ENCODE measurements around the gene PHC2. TPM values are rescaled to one million over a fixed set of nuclear protein-coding genes. Genes with fewer than 3 reads are reported as not detected.

PHC2 gene
- total and polyA plus RNA-seq, 9 of the 15 experiments (the other 6 are each of a cell fraction or from before 2014, with no cell fraction given) = 3.1 to 67.6 (median 34.6) TPM

DNA sequence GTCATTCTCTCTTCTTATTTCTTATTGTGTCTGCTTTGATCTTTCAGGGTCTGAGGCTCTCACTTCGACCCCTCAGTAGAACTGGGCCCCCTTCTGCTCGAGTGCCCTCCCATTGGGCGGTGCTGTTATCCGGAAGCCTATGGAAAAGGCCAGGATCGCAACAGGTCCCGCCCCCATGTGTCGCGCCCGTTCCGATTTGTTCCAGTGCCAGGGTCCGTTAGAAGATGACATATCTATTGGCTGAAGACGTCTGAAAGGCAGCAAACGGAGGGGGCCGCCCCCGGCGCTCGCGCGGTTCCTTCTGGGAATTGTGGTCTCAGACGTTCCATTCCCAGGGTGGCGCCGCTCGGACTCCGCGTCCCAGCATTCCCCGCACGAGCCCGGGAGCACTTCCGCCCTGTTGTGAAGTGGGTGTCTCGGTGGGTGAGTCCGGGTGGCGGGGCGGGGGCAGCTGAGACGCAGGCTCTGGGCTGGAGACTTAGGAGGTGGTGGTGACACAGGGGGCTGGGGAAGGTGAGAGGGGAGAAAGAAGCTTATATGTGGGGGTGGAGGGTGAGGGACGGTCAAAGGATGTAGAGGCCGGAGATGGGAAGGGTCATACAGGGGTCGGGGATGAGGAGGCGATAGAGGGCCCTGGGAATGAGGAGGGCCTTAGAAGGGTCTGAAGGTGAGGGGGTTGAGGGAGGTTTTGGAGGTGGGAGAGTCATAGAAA, 41.5 kb upstream of the PHC2 start, which contains the start of gene ZSCAN20 (continued):
- TF ChIP-seq ARNT (IDR thresholded peaks at IDR 0.05) = no peak
- TF ChIP-seq FIP1L1 (IDR thresholded peaks at IDR 0.05; ENCODE audit: low read depth, low read length, poor library complexity, severe bottlenecking) = no peak
- peak; percentile 41 for TF ChIP-seq JUND (IDR thresholded peaks at IDR 0.05; ENCODE audit: borderline replicate concordance, low read depth, low read length)
- TF ChIP-seq JUND (tag; IDR thresholded peaks at IDR 0.05; ENCODE audit: borderline replicate concordance, low read depth, low read length) = no peak; the same call in 2 of the 3 replicates
- TF ChIP-seq FUS (optimal IDR thresholded peaks at IDR 0.05; ENCODE audit: low read depth, low read length) = no peak
- 0 out of 2 replicates have a peak, but pooled peaks have one; percentile 9 for TF ChIP-seq ZNF316 (IDR thresholded peaks at IDR 0.05)
- no peak for TF ChIP-seq NELFE (IDR thresholded peaks at IDR 0.05; ENCODE audit: insufficient read depth, insufficient read length)
- no peak for TF ChIP-seq ETS2 (tag; IDR thresholded peaks at IDR 0.05; ENCODE audit: borderline replicate concordance, poor library complexity, severe bottlenecking)
- TF ChIP-seq HNRNPLL (IDR thresholded peaks at IDR 0.05; ENCODE audit: low read depth, low read length, poor library complexity, severe bottlenecking) = no peak
- TF ChIP-seq RFX7 (CRISPR knock-in tag; IDR thresholded peaks at IDR 0.05) = no peak
- no peak for TF ChIP-seq MCM3 (IDR thresholded peaks at IDR 0.05)
- no peak for TF ChIP-seq RAD21 (CRISPR knock-in tag; conservative IDR thresholded peaks at IDR 0.05 in 1 of 2, IDR thresholded peaks at IDR 0.05 in 1 of 2)
- peak; percentile 74 to 77 for TF ChIP-seq MAZ (CRISPR knock-in tag; conservative IDR thresholded peaks at IDR 0.05 in 1 of 2, IDR thresholded peaks at IDR 0.05 in 1 of 2)
- peak; percentile 94 for TF ChIP-seq RBM25 (IDR thresholded peaks at IDR 0.05; ENCODE audit: low read depth, low read length, severe bottlenecking)
- no peak for TF ChIP-seq NFATC3 (IDR thresholded peaks at IDR 0.05)
- TF ChIP-seq MYBL2 (IDR thresholded peaks at IDR 0.05; ENCODE audit: low read depth) = peak; percentile 53; the same call in 1 of the 2 replicates
- no peak for TF ChIP-seq MYBL2 (CRISPR knock-in tag; IDR thresholded peaks at IDR 0.05; ENCODE audit: borderline replicate concordance)
- no peak for TF ChIP-seq ZNF644 (tag; IDR thresholded peaks at IDR 0.05; ENCODE audit: low read depth)
- TF ChIP-seq ZNF232 (CRISPR knock-in tag; IDR thresholded peaks at IDR 0.05) = no peak
- TF ChIP-seq FOXM1 (IDR thresholded peaks at IDR 0.05; ENCODE audit: low read depth) = no peak
- no peak for TF ChIP-seq FOXM1 (CRISPR knock-in tag; IDR thresholded peaks at IDR 0.05; ENCODE audit: low read depth)
- TF ChIP-seq SAFB2 (IDR thresholded peaks at IDR 0.05; ENCODE audit: borderline replicate concordance, low read depth, low read length, severe bottlenecking) = no peak
- TF ChIP-seq DPF2 (IDR thresholded peaks at IDR 0.05) = no peak
- TF ChIP-seq ZNF586 (CRISPR knock-in tag; conservative IDR thresholded peaks at IDR 0.05) = no peak
- TF ChIP-seq ELF1 (tag; IDR thresholded peaks at IDR 0.05) = peak; percentile 90
- no peak for TF ChIP-seq ILF3 (IDR thresholded peaks at IDR 0.05; ENCODE audit: borderline replicate concordance)
- TF ChIP-seq HDAC2 (IDR thresholded peaks at IDR 0.05) = no peak
- no peak for TF ChIP-seq HDAC3 (IDR thresholded peaks at IDR 0.05; ENCODE audit: borderline replicate concordance, partially characterized antibody)
- TF ChIP-seq, protein P1, sequence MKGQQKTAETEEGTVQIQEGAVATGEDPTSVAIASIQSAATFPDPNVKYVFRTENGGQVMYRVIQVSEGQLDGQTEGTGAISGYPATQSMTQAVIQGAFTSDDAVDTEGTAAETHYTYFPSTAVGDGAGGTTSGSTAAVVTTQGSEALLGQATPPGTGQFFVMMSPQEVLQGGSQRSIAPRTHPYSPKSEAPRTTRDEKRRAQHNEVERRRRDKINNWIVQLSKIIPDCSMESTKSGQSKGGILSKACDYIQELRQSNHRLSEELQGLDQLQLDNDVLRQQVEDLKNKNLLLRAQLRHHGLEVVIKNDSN (CRISPR knock-in tag; IDR thresholded peaks at IDR 0.05) = no peak
- TF ChIP-seq ZNF589 (CRISPR knock-in tag; IDR thresholded peaks at IDR 0.05; ENCODE audit: low read depth) = no peak

All from K562 (cell line).